HFF-Myc (cell line): ENCODE data around the gene CTBP2.

Experiments
- DNase-seq: peaks from one replicate; pipeline ENCODE4 v3.0.0-alpha.2; 2011; ENCODE audit warnings: low read depth; ENCODE audit errors: extremely low read depth
- H3K4me3 ChIP-seq: replicated peaks from 2 replicates; pipeline ENCODE4 v1.5.1; 2011; ENCODE audit warnings: low read depth, mild to moderate bottlenecking, control low read depth, low read length
- TF ChIP-seq, protein P1 (sequence below): IDR thresholded peaks from 2 replicates; pipeline ENCODE4 v1.5.1; 2012; ENCODE audit warnings: mild to moderate bottlenecking, low read depth, low read length, control low read depth; ENCODE audit errors: missing control alignments

CTBP2 gene

DNA sequence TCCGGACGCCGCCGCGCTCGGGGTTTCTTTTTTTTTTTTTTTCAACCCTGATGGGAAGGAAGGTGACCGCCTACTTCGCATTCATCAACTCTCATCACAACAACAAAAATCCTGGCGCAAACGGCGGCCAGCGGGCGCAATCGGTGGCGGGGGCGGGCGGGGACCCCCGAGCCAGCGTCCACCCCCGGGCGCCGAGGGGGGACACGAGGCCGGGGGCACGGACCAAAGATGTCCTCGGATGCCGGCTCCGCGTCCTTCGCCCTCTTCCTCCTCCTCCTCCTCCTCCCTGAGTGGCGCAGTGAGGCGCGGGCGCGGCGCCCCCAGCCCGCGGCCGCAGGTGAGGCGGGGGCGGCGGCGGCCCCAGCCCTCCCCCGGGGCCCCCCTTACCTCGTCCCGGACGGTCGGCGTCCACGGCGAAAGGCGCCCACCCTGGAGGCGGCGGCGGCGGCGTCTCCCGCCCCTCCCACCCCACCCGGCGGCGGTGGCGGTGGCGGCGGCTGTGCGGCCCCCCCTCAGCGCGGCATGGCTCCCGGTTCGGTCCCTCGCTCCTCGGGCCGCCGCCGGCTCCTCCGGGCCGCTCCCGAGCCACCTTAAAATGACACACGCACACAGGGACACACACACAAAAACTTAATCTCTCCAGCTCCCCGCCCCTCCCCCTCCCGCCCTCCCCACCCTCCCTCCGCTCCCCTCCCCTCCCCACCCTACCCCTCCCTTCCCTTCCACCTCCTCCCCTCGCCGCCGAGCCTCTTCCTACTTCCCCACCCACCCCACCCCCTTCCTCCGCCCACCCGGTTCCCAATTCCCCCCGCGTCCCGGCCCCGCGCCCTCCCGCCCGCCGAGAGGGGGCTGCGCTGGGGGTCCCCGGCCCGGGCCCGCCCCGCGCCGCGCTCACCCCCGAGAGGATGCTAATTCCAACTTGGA is at the start of gene CTBP2:
TSS of gene CTBP2 (minus strand) at position 632 of the 924 bp plus-strand sequence.
- DNase-seq: no peak
- H3K4me3 ChIP-seq: peak within 1 kb of the TSS; percentile 73
- TF ChIP-seq, protein P1, sequence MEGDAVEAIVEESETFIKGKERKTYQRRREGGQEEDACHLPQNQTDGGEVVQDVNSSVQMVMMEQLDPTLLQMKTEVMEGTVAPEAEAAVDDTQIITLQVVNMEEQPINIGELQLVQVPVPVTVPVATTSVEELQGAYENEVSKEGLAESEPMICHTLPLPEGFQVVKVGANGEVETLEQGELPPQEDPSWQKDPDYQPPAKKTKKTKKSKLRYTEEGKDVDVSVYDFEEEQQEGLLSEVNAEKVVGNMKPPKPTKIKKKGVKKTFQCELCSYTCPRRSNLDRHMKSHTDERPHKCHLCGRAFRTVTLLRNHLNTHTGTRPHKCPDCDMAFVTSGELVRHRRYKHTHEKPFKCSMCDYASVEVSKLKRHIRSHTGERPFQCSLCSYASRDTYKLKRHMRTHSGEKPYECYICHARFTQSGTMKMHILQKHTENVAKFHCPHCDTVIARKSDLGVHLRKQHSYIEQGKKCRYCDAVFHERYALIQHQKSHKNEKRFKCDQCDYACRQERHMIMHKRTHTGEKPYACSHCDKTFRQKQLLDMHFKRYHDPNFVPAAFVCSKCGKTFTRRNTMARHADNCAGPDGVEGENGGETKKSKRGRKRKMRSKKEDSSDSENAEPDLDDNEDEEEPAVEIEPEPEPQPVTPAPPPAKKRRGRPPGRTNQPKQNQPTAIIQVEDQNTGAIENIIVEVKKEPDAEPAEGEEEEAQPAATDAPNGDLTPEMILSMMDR: no peak

DNA sequence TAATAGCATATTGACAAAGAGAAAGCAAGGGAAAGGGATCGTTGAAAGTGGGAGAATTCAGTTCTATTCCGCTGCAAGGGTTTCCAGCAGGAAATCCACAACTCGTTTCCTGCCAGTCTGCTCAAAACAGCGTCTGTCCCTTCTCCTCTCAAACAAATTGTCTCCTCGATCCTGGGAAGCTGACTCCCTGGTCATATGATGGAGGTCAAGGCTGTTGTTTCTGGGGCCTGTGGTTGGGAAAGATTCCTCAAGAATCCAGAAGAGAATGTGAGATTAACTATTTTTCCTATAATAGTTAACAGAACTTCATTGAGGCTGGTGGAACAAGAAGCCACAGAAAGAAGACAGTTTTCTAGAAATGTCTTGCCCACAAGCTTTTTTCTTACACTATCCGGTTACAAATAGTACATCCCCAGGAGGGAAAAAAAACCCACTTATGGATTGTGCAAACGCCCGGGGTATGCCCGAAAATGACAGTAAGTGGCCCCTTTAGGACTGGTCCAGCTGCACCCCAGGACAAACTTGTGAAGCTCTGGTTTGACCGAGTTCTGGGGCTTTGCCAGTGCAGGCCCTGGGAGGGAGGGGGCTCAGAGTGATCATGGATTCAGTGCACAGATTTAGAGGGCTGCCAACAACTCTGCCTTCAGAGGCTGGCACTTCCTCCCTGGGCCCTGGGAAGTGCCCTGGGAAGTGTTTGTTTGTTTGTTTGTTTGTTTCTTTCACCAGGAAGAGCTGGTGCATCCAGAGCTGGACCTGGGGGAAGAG is 49.4 kb upstream of the CTBP2 start:
- H3K4me3 ChIP-seq: no peak overlapping the region
- TF ChIP-seq, protein P1: no peak
- no peak for DNase-seq

DNA sequence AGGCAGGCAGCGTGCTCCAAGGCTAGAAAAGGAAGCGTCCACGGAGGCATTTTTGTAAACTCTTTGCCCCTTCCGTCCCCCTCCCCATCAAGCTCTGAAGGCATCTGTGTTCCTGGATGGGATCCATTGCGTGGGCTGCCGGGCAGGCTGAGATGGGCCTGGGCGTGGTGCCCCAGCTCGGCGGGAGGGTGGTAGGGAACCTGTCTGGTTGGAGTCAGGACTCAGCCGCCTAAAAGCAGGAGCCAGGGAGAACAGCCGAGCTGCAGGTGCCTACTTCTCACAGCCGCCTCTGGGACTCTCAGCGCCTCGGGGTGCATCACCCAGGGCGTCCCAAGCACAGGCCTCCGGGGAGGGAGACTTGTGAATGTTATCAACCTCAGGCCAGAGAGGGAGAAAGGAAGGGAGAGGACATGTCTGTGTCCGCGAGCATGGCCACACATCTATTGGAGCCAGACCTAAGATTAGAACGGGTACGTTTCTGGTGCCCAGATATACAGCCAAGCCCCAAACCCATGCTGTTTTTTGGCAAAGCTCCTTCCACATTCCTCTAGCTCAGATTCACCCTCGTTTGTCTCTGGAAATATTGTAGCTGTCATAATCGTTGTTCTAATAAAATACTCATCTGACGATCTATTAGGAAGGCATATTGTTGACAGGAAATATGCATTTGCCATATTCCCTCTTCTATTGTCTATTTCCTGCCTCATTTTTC is 48.6 kb upstream of the CTBP2 start:
- TF ChIP-seq, protein P1: no peak
- no peak for DNase-seq

DNA sequence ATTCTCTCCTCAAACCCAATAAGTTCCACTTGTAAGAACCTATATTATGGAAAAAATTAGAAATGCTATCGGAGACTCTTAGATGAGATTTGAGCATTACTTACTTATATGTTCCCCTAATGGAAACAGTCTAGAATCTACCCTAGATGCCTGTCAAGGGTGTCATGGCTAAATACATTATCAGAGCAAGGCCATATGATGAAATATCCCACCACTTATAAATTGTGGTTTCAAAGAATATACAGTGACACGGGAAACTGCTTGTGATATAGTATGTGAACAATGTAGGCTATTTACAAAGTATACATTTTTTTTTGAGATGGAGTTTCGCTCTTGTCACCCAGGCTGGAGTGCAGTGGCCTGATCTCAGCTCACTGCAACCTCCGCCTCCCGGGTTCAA is 46.3 kb upstream of the CTBP2 start:
- TF ChIP-seq, protein P1: no peak
- DNase-seq: no peak
- H3K4me3 ChIP-seq: no peak overlapping the region

More for the DNA sequence above, 48.6 kb upstream of the CTBP2 start:
- no peak overlapping the region for H3K4me3 ChIP-seq

DNA sequence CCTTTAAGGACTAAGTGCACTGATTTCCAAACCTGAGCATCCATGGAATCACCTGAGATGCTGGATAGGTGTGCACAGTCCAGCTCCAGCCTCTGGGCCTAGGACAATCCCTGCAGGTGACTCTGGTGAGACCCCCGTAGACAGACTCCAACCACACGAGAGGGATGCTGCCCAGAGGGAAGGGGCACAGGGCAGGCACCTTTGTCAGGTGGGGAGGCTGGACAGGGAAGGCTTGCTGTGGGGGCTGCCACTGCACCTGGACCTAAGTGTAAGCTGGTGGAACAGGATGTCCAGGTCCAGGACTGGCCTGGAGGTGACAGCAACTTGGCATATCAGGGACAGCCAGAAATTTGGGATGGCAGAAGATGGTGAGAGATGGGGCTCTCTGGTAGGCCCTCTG is 45.1 kb upstream of the CTBP2 start:
- no peak for DNase-seq
- H3K4me3 ChIP-seq: no peak overlapping the region
- TF ChIP-seq, protein P1: no peak

DNA sequence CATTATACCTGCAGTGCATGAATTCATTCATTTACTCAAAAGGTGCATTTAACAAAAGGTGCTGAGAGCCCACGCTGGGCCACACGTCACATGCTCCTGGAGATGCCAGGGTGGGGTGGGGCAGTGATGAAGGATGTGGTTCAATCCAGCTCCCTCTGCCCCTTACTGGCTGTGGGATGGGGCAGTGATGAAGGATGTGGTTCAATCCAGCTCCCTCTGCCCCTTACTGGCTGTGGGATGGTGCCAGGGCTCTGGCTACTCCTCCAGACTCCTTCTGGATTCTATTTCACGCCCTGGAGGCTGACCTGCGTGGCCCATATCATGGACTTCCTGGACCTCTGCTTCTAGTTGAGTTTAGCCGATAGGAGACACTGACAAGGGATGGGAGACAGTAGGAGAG is 44.0 kb upstream of the CTBP2 start:
- no peak for DNase-seq
- TF ChIP-seq, protein P1: no peak
- no peak overlapping the region for H3K4me3 ChIP-seq
